Measurements from ENCODE around the gene ART3. TPM values are rescaled to one million over a fixed set of nuclear protein-coding genes. Genes with fewer than 3 reads are reported as not detected.

ART3 gene
- total and polyA plus RNA-seq, 2 of the 8 experiments (the other 6 are each of a cell fraction or from before 2014, with no cell fraction given), result 0.21 to 0.63 TPM

GRCh38 chr4:76155979-76156378 lies 81.5 kb downstream of the ART3 start (continued):
- TF ChIP-seq CHD2 (IDR thresholded peaks at IDR 0.05; ENCODE audit: low read length) (no peak), GABPA (IDR thresholded peaks at IDR 0.05; ENCODE audit: borderline replicate concordance, insufficient read depth, low read length) (no peak), ATF3 (IDR thresholded peaks at IDR 0.05; ENCODE audit: insufficient read depth, low read depth, low read length) (no peak), HDAC2 (IDR thresholded peaks at IDR 0.05; ENCODE audit: borderline replicate concordance in 1 of 2, low read depth in 2 of 2, low read length in 2 of 2) (no peak), SUZ12 (IDR thresholded peaks at IDR 0.05; ENCODE audit: low read length) (no peak), TAF1 (IDR thresholded peaks at IDR 0.05; ENCODE audit: low read depth, low read length) (no peak), E2F6 (IDR thresholded peaks at IDR 0.05) (no peak), CREB1 (IDR thresholded peaks at IDR 0.05) (no peak)
